BLaER1 treated with 17β-estradiol and CSF1 and Interleukin-3, amounts not matched to agents 10 nM and 100 nM (cell line): ENCODE data around the gene CRYBA2.

Experiments used
- H3K27ac ChIP-seq, 11 experiments: shearing (Covaris generic); formaldehyde crosslinking; 2 replicates each; pipeline ENCODE4 v1.8.1; 2022
- H3K27me3 ChIP-seq, 11 experiments: shearing (Covaris generic); formaldehyde crosslinking; 2 replicates each; pipeline ENCODE4 v1.8.1; 2022
- H3K36me3 ChIP-seq, 11 experiments: shearing (Covaris generic); formaldehyde crosslinking; 2 replicates each; pipeline ENCODE4 v1.8.1; 2022
- H3K4me1 ChIP-seq, 10 experiments: shearing (Covaris generic); formaldehyde crosslinking; 2 replicates each; pipeline ENCODE4 v1.8.1; 2022
- H3K4me2 ChIP-seq, 11 experiments: shearing (Covaris generic); formaldehyde crosslinking; 2 replicates each; pipeline ENCODE4 v1.8.1; 2022
- H3K4me3 ChIP-seq, 10 experiments: shearing (Covaris generic); formaldehyde crosslinking; 2 replicates each; pipeline ENCODE4 v1.8.1; 2022
- H3K9ac ChIP-seq, 11 experiments: shearing (Covaris generic); formaldehyde crosslinking; 2 replicates each; pipeline ENCODE4 v1.8.1; 2022
- H3K9me3 ChIP-seq, 11 experiments: shearing (Covaris generic); formaldehyde crosslinking; replicated peaks in 1 of 11; 2 replicates each; pipeline ENCODE4 v1.8.1; 2022
- H4K20me1 ChIP-seq, 11 experiments: shearing (Covaris generic); formaldehyde crosslinking; 2 replicates each; pipeline ENCODE4 v1.8.1; 2022
- Cebpa-rat ChIP-seq, 11 experiments: shearing (Covaris generic); IDR thresholded peaks; 2 replicates each; pipeline ENCODE4 v1.8.1; 2022

CRYBA2 gene

GRCh38 chr2:218959761-218960308, 33.4 kb downstream of the CRYBA2 start:
- peaks cover 0 to 5% (median 0%) of the 10 kb centered on the region in 11 experiments; a peak in 4 of 22 replicates for H3K9me3 ChIP-seq
- H3K36me3 ChIP-seq: no peaks in the 10 kb centered on the region
- peak overlapping the region; percentile 59 to 75 (median 66) for H3K4me3 ChIP-seq
- peaks cover 10 to 23% (median 18%) of the 10 kb centered on the region in 10 experiments; a peak in 19 of 20 replicates for H3K4me1 ChIP-seq
- no peak for TF ChIP-seq Cebpa-rat (IDR thresholded peaks at IDR 0.05)
- H3K27ac ChIP-seq: no peak overlapping the region
- peaks cover 0 to 31% (median 12%) of the 10 kb centered on the region in 11 experiments; a peak in 13 of 22 replicates for H4K20me1 ChIP-seq
- peak overlapping the region; percentile 89 to 100 (median 98) for H3K4me2 ChIP-seq
- peak overlapping the region in 10 of 11 experiments; percentile 46 to 66 (median 60); a peak in 16 of 22 replicates for H3K9ac ChIP-seq
- peaks cover 53 to 73% (median 61%) of the 10 kb centered on the region in 11 experiments for H3K27me3 ChIP-seq

DNA sequence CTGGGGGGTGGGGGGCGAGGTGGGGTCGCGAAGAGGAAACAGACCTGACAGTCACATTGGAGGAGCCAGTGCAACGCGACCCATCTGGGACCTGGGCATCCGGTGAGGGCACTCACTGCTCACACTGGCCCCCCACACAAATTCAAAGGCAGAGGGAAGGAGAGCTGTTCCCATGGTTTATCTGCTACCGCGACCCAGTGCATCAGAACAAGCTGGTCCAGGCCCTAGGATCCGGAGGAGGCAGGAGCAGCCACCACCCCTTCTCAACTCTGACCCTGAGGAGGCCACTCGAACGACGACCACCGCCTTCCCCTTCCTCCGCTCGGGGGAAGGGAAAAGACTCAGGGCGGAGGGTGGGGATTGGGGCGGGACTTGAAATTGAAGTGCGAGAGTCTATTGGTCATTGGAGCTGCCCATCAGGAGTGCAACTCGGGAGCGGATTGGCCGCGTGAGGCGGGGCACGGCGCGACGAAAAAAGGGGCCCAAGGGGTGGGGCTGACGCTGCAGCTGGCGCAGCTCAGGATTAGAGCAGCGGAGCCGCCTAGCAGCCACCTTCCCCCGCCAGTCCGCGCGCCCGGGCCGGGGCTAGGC, 34.0 kb downstream of the CRYBA2 start, which contains the start of gene CDK5R2:
Gene CDK5R2 (plus strand): TSS at position 526 of the 591 bp plus-strand sequence. CDS start 155 bp downstream, outside the sequence.
- Histone ChIP-seq H3K9ac (peak within 1 kb of the TSS in 10 of 11 experiments; percentile 48 to 71 (median 63); a peak in 19 of 22 replicates), H3K4me3 (peak within 1 kb of the TSS; percentile 59 to 75 (median 66)), H3K9me3 (peaks cover 0 to 5% (median 0%) of the 10 kb centered on the region in 11 experiments; a peak in 4 of 22 replicates), H3K36me3 (no peaks in the 10 kb centered on the region), H4K20me1 (peaks cover 0 to 31% (median 12%) of the 10 kb centered on the region in 11 experiments; a peak in 12 of 22 replicates), H3K27me3 (peaks cover 48 to 67% (median 55%) of the 10 kb centered on the region in 11 experiments), H3K4me1 (peaks cover 10 to 23% (median 18%) of the 10 kb centered on the region in 10 experiments; a peak in 19 of 20 replicates), H3K4me2 (peak within 1 kb of the TSS; percentile 89 to 100 (median 98)), H3K27ac (no peak within 1 kb of the TSS)
- TF ChIP-seq Cebpa-rat (IDR thresholded peaks at IDR 0.05): no peak

DNA sequence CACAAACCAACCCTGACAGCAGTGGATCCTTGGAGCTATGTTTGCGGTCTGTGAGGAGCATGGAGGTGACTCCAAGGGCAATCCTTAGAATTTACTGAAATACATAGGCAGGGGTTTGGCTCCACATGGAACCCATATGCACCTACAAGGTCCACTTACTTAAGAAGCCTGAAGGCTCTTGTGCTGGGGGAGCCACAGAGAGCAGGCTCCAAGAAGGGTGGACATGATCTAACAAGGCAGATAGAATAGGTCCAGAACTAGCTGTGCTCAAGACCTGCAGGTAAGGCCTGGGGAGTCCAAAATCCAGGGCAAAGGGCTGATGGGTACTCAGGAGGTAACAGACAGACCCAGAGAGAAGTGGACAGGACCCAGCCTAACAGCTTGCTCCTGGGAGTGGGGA, 34.9 kb downstream of the CRYBA2 start:
- Histone ChIP-seq H3K27me3 (peaks cover 39 to 57% (median 46%) of the 10 kb centered on the region in 11 experiments), H3K4me3 (no peak overlapping the region), H3K4me1 (peaks cover 10 to 22% (median 16%) of the 10 kb centered on the region in 10 experiments; a peak in 19 of 20 replicates), H4K20me1 (peaks cover 0 to 35% (median 12%) of the 10 kb centered on the region in 11 experiments; a peak in 12 of 22 replicates), H3K9me3 (peaks cover 0 to 5% (median 0%) of the 10 kb centered on the region in 11 experiments; a peak in 4 of 22 replicates), H3K27ac (no peak overlapping the region), H3K4me2 (peak overlapping the region in 7 of 11 experiments; percentile 93 to 100 (median 98); a peak in 10 of 22 replicates), H3K9ac (no peak overlapping the region), H3K36me3 (no peaks in the 10 kb centered on the region)
- no peak for TF ChIP-seq Cebpa-rat (IDR thresholded peaks at IDR 0.05)

- Histone ChIP-seq H3K36me3 (no peaks in the 10 kb centered on the region), H3K27ac (no peak overlapping the region), H4K20me1 (peaks cover 0 to 38% (median 12%) of the 10 kb centered on the region in 11 experiments; a peak in 12 of 22 replicates), H3K9ac (no peak overlapping the region), H3K4me2 (no peak overlapping the region), H3K9me3 (peaks cover 0 to 4% (median 0%) of the 10 kb centered on the region in 11 experiments; a peak in 4 of 22 replicates), H3K27me3 (peaks cover 33 to 51% (median 40%) of the 10 kb centered on the region in 11 experiments), H3K4me1 (peaks cover 10 to 22% (median 16%) of the 10 kb centered on the region in 10 experiments; a peak in 19 of 20 replicates), H3K4me3 (no peak overlapping the region)
- TF ChIP-seq Cebpa-rat (IDR thresholded peaks at IDR 0.05): no peak
Measured at GRCh38 chr2:218957671-218958070, 35.6 kb downstream of the CRYBA2 start.

GRCh38 chr2:218956039-218956438, 37.2 kb downstream of the CRYBA2 start:
- TF ChIP-seq Cebpa-rat (IDR thresholded peaks at IDR 0.05): no peak
- H3K27ac ChIP-seq: no peak overlapping the region
- peaks cover 10 to 22% (median 16%) of the 10 kb centered on the region in 10 experiments; a peak in 19 of 20 replicates for H3K4me1 ChIP-seq
- H3K9me3 ChIP-seq: no peaks in the 10 kb centered on the region
- H3K36me3 ChIP-seq: no peaks in the 10 kb centered on the region
- H3K4me2 ChIP-seq: no peak overlapping the region
- H4K20me1 ChIP-seq: peaks cover 0 to 33% (median 12%) of the 10 kb centered on the region in 11 experiments; a peak in 12 of 22 replicates
- no peak overlapping the region for H3K9ac ChIP-seq
- H3K27me3 ChIP-seq: peaks cover 16 to 35% (median 24%) of the 10 kb centered on the region in 11 experiments
- H3K4me3 ChIP-seq: no peak overlapping the region

DNA sequence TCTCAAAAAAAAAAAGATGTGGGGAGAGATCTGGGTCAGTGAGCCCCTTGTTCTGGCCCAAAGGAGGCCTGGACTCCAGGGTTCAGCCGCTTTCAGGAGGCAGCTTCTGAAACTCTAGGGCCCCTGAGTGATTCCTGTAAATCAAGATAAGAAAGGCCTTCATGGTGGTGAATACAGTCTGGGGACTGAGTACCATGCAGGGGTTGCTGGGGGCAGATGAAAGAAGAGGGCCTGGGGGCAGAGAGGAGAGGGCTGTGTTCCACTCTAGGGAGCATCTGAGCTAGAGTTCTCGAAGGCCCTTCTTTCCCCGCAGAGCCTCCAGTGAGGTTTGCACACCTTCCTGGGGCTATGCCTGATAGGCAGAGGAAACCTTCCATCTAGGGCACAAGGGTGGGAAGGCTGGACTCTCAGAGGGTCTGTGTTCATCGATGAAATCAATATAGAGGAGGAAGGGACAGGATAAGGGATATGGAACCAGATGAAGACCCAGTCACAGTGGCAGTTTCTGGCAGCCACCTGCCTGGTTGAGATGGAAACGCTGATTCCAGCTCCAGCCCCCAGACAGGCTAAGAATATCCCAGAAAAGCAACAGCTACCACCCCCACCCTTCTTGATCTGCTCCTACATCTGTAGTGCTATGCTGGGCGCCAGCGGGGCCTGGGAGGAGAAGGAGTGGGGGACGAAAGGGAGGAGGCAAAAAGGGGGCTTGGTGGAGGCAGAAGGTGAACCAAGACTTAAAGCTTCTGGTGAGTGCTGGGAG, 38.5 kb downstream of the CRYBA2 start:
- Histone ChIP-seq H3K27me3 (peaks cover 3 to 22% (median 10%) of the 10 kb centered on the region in 11 experiments), H3K4me2 (no peak overlapping the region), H3K4me1 (peaks cover 2 to 11% (median 7%) of the 10 kb centered on the region in 10 experiments; a peak in 19 of 20 replicates), H4K20me1 (peaks cover 0 to 20% (median 0%) of the 10 kb centered on the region in 11 experiments; a peak in 7 of 22 replicates), H3K4me3 (no peak overlapping the region), H3K27ac (no peak overlapping the region), H3K36me3 (no peaks in the 10 kb centered on the region), H3K9me3 (no peaks in the 10 kb centered on the region), H3K9ac (no peak overlapping the region)
- TF ChIP-seq Cebpa-rat (IDR thresholded peaks at IDR 0.05): no peak

DNA sequence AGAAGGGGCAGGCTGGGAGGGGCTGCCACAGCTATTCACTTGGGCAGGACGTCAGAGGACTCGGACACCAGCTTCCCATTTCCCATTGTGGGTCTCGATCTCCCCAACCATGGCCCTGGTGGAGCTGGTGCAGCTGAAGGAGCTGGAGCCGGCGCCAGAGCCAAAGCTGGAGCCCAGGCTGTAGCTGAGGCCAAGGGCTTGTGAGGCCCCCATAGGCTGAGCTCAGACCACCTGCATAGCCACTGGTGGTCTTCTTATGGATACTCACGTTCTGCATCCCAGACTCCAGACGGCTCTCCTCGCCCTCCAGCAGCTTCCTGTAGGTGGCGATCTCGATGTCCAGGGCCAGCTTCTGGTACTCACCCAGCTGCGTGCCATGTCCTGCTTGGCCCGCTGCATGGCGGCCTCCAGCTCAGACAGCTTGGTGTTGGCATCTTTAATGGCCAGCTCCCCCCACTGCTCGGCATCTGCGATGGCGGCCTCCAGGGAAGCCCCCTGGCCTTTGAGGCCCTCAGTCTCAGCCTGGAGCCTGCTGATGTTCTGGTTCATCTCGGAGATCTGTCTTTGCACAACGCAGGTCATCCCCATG, 39.8 kb downstream of the CRYBA2 start:
- H4K20me1 ChIP-seq: peaks cover 0 to 17% (median 0%) of the 10 kb centered on the region in 11 experiments; a peak in 1 of 22 replicates
- H3K27ac ChIP-seq: no peak overlapping the region
- H3K4me3 ChIP-seq: no peak overlapping the region
- H3K4me1 ChIP-seq: peaks cover 0 to 1% (median 0%) of the 10 kb centered on the region in 10 experiments; a peak in 5 of 20 replicates
- H3K36me3 ChIP-seq: no peaks in the 10 kb centered on the region
- H3K9me3 ChIP-seq: no peaks in the 10 kb centered on the region
- peaks cover 0 to 9% (median 2%) of the 10 kb centered on the region in 11 experiments; a peak in 5 of 22 replicates for H3K27me3 ChIP-seq
- no peak overlapping the region for H3K4me2 ChIP-seq
- no peak overlapping the region for H3K9ac ChIP-seq
- no peak for TF ChIP-seq Cebpa-rat (IDR thresholded peaks at IDR 0.05)

DNA sequence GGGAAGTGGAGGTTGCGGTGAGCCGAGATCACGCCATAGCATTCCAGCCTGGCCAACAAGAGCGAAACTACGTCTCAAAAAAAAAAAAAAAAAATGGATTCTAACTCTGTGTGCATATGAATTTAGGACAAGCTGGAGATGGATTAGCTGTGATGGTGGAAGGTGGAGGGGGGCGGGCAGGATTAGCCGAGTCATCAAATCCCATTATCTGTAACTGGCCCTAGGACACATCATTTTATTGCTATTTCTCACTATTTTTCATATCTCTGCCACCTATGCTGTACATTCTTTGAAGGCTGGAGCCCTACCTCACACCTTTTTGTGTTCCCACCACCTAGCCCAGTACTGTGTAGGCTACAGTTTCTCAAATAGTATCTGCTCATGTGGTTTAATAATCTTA, 41.1 kb downstream of the CRYBA2 start:
- Histone ChIP-seq H3K4me1 (no peaks in the 10 kb centered on the region), H3K9ac (no peak overlapping the region), H3K9me3 (no peaks in the 10 kb centered on the region), H3K4me2 (no peak overlapping the region), H3K36me3 (no peaks in the 10 kb centered on the region), H3K27ac (no peak overlapping the region), H3K4me3 (no peak overlapping the region), H4K20me1 (peaks cover 0 to 7% (median 0%) of the 10 kb centered on the region in 11 experiments; a peak in 1 of 22 replicates), H3K27me3 (no peaks in the 10 kb centered on the region; a peak in 1 of 22 replicates)
- TF ChIP-seq Cebpa-rat (IDR thresholded peaks at IDR 0.05): no peak
